Motor neuron (in vitro differentiated cells): ENCODE data around the gene GTF2F1. TPM values are rescaled to one million over a fixed set of nuclear protein-coding genes. Genes with fewer than 3 reads are reported as not detected.
"Not testable (repeated sequence)": the region's sequence is repeated elsewhere in the genome, so short reads cannot be mapped to it uniquely, and the experiment has no call there.

Experiments used
- ATAC-seq, 8 experiments: fragments of 200-7000 bp; cut with Tn5 transposase; replicated peaks in 6 of 8; 2 replicates each; pipeline ENCODE4 v1.8.0; 2021; ENCODE audit warnings: mild to moderate bottlenecking in 8 of 8, moderate library complexity in 8 of 8
- H3K27ac ChIP-seq, 2 donors: fragments of 250-450 bp; sonication (Bioruptor Pico); 2 replicates each; pipeline ENCODE4 v1.9.0; 2021; ENCODE audit warnings: antibody characterized with exemption in 2 of 2, mild to moderate bottlenecking in 2 of 2, moderate library complexity in 1 of 2
- H3K4me1 ChIP-seq, 2 donors: fragments of 250-450 bp; sonication (Bioruptor Pico); replicated peaks in 1 of 2; 2 replicates each; pipeline ENCODE4 v1.6.1; 2021; ENCODE audit warnings: antibody characterized with exemption in 2 of 2, mild to moderate bottlenecking in 2 of 2, moderate library complexity in 1 of 2
- H3K4me3 ChIP-seq, 5 donors: fragments of 250-450 bp; sonication (Bioruptor Pico); 2 replicates each; pipeline ENCODE4 v1.9.0; 2021; ENCODE audit warnings: antibody characterized with exemption in 5 of 5, mild to moderate bottlenecking in 5 of 5, moderate library complexity in 4 of 5
- WGBS, 10 experiments: fragments of 450-650 bp; shearing (Covaris generic); methylation state at CpG; one replicate each; pipeline ENCODE4 v1.0.0; 2022; 5-methylcytosine and 5-hydroxymethylcytosine counted together
- in situ Hi-C, 9 experiments: fragments of 400-800 bp; cut with MboI; loops; one replicate each; pipeline ENCODE4 v1.15.0; 2021; ENCODE audit warnings: low sequenced_read_pairs in 9 of 9, low pct_unique_long_range_greater_than_20kb in 2 of 9; ENCODE audit not compliant: unreplicated experiment in 9 of 9
- total RNA-seq, 8 experiments: library from RNA; unstranded; fragments of 300-600 nt; gene quantifications; 2 replicates each; pipeline versions ENCODE4 v1.2.3 to v1.2.4, GENCODE V29; 2022

The GTF2F1 gene
- total RNA-seq, 8 experiments from 2014 or later: 46.8 to 103 (median 67.3) TPM

GRCh38 chr19:6374161-6374709, 18.7 kb downstream of the GTF2F1 start:
- Histone ChIP-seq H3K4me3 (peak overlapping the region in 4 of 5 donors; percentile 65 to 93 (median 87)), H3K4me1 (peaks cover 9 to 14% of the 10 kb centered on the region in 2 donors), H3K27ac (peak overlapping the region; percentile 75 to 77)
- in situ Hi-C loops: no loop called here
- no peak for ATAC-seq
- 40 to 100% (median 78%) methylated on average over 1 to 5 of the region's 29 CpGs; no CpG with 5 or more reads in 6 of the 10 experiments for WGBS, 10 experiments

DNA sequence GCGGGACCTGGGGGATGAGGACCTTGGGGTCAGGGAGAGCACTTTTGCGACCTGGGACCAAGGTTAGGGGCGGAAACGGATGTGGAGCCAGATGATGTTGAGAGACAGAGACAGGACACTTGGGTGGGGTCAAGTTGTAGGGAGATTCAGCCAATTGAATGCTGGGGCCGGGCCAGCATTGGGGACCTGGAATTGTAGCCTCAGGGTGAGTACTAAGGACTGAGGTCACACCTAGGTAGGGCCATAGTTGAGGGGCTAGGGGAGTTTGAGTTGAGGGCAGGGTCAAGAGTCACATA, 19.2 kb downstream of the GTF2F1 start:
- peak overlapping the region; percentile 75 to 77 for H3K27ac ChIP-seq
- peaks cover 9 to 14% of the 10 kb centered on the region in 2 donors for H3K4me1 ChIP-seq
- WGBS, 10 experiments: no CpG with 5 or more reads among the region's 5 CpGs
- ATAC-seq: peak in 2 of 8 experiments; percentile 0 to 2
- H3K4me3 ChIP-seq: peak overlapping the region; percentile 65 to 95 (median 90)
- in situ Hi-C loops: no loop called here

- Histone ChIP-seq H3K27ac (peak overlapping the region; percentile 98 to 99), H3K4me3 (peak overlapping the region; percentile 65 to 95 (median 90)), H3K4me1 (peaks cover 9 to 14% of the 10 kb centered on the region in 2 donors)
- peak; percentile 59 to 80 (median 72) for ATAC-seq
- in situ Hi-C loops: no loop called here
- no CpG with 5 or more reads among the region's 53 CpGs for WGBS, 10 experiments
Measured at GRCh38 chr19:6373096-6373812, 19.7 kb downstream of the GTF2F1 start.

GRCh38 chr19:6372594-6373095, 20.3 kb downstream of the GTF2F1 start, which contains the start of gene ALKBH7:
ALKBH7 (plus strand) TSS chr19:6372794; CDS start chr19:6372821, 27 bp downstream.
- peak; percentile 78 to 87 (median 82) for ATAC-seq
- in situ Hi-C loops: no loop called here
- Histone ChIP-seq H3K4me1 (peaks cover 9 to 14% of the 10 kb centered on the region in 2 donors), H3K4me3 (peak within 1 kb of the TSS; percentile 65 to 95 (median 90)), H3K27ac (peak within 1 kb of the TSS; percentile 98 to 99)
- no CpG with 5 or more reads among the region's 47 CpGs for WGBS, 10 experiments

- ATAC-seq: no peak
Measured at GRCh38 chr19:6364353-6364752, 28.6 kb downstream of the GTF2F1 start.

DNA sequence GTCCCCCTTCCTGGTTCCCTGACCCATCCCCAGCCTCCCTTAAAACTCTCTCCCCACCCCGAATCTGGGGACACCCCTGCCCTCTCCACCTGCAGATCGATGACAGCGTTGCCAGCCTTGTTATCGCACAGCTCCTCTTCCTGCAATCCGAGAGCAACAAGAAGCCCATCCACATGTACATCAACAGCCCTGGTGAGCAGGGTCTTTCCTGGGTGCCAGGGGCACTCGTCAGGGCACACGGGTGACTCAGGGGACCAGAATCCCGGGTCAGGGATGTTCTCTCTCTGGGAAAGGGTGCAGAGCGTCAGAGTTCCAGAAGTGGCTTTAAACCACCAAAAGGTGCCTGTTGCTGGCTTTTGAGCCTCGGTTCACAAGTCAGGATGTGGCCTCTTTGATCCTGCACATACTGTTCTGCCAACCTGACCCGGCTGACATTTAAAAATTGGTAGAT, 30.6 kb downstream of the GTF2F1 start:
- in situ Hi-C loops: no loop called here
- peak overlapping the region in 1 of 2 donors; percentile 67 for H3K27ac ChIP-seq
- no peak for ATAC-seq
- peak overlapping the region; percentile 56 to 87 (median 80) for H3K4me3 ChIP-seq
- 8 to 80% (median 47%) methylated on average over 1 to 5 of the region's 11 CpGs; no CpG with 5 or more reads in 6 of the 10 experiments for WGBS, 10 experiments
- H3K4me1 ChIP-seq: peaks cover 4 to 5% of the 10 kb centered on the region in 2 donors

More at GRCh38 chr19:6364353-6364752, 28.6 kb downstream of the GTF2F1 start:
- 40 to 100% (median 95%) methylated on average over 1 to 15 of the region's 21 CpGs; no CpG with 5 or more reads in 5 of the 10 experiments for WGBS, 10 experiments
- in situ Hi-C loops: no loop called here
- Histone ChIP-seq H3K27ac (no peak overlapping the region), H3K4me1 (peaks cover 4 to 5% of the 10 kb centered on the region in 2 donors), H3K4me3 (no peak overlapping the region)

- H3K4me1 ChIP-seq: peaks cover 4 to 5% of the 10 kb centered on the region in 2 donors
- peak overlapping the region; percentile 14 to 67 for H3K27ac ChIP-seq
- H3K4me3 ChIP-seq: peak overlapping the region; percentile 56 to 87 (median 80)
- WGBS, 10 experiments: no CpG with 5 or more reads among the region's 7 CpGs
- in situ Hi-C loops: no loop called here
- no peak for ATAC-seq
Measured at GRCh38 chr19:6362027-6362350, 31.0 kb downstream of the GTF2F1 start.

DNA sequence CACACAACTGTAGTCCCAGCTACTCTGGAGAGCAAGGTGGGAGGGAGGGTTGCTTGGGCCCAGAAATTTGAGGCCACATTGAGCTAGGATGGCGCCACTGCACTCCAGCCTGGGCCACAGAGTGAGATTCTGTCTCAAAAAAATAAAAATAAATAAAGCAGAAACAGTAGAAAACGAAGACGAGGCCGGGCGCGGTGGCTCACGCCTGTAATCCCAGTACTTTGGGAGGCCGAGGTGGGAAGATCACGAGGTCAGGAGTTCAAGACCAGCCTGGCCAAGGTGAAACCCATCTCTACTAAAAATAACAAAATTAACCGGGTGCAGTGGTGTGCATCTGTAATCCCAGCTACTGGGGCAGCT, 32.1 kb downstream of the GTF2F1 start:
- H3K4me1 ChIP-seq: not testable (repeated sequence)
- WGBS, 10 experiments: 80 to 100% (median 94%) methylated on average over 2 to 10 of the region's 10 CpGs; no CpG with 5 or more reads in 4 of the 10 experiments

DNA sequence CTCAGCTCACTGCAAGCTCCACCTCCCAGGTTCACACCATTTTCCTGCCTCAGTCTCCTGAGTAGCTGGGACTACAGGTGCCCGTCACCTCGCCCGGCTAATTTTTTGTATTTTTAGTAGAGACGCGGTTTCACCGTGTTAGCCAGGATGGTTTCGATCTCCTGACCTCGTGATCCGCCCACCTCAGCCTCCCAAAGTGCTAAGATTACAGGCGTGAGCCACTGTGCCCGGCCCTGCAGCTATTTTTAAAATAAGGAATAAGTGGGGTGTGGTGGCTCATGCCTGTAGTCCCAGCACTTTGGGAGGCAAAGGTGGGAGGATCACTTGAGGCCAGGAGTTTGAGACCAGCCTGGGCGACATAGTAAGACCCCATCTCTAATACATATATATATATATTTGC, 32.5 kb downstream of the GTF2F1 start:
- 85 to 96% methylated on average over 4 of the region's 12 CpGs; no CpG with 5 or more reads in 8 of the 10 experiments for WGBS, 10 experiments
- ATAC-seq, in situ Hi-C loops: not testable (repeated sequence)

More for the DNA sequence above, 32.1 kb downstream of the GTF2F1 start:
- in situ Hi-C loops, ATAC-seq: not testable (repeated sequence)
- H3K27ac ChIP-seq: peak overlapping the region in 1 of 2 donors; percentile 14
- peak overlapping the region; percentile 56 to 87 (median 80) for H3K4me3 ChIP-seq

GRCh38 chr19:6359568-6360341, 33.2 kb downstream of the GTF2F1 start:
- in situ Hi-C loops: no loop called here
- no peak for ATAC-seq
- Histone ChIP-seq H3K4me3 (no peak overlapping the region), H3K27ac (no peak overlapping the region), H3K4me1 (peaks cover 4 to 5% of the 10 kb centered on the region in 2 donors)
- WGBS, 10 experiments: 53 to 100% (median 87%) methylated on average over 1 to 5 of the region's 5 CpGs

More for the DNA sequence above, 32.5 kb downstream of the GTF2F1 start:
- not testable (repeated sequence) for H3K27ac ChIP-seq, H3K4me1 ChIP-seq, H3K4me3 ChIP-seq

- Histone ChIP-seq H3K4me1 (peaks cover 4 to 5% of the 10 kb centered on the region in 2 donors), H3K27ac (no peak overlapping the region), H3K4me3 (no peak overlapping the region)
- peak in 1 of 8 experiments; percentile 35 for ATAC-seq
- in situ Hi-C loops: no loop called here
- WGBS, 10 experiments: 20 to 80% (median 66%) methylated on average over 1 to 6 of the region's 9 CpGs; no CpG with 5 or more reads in 6 of the 10 experiments
Measured at GRCh38 chr19:6358003-6358402, 35.0 kb downstream of the GTF2F1 start.

GRCh38 chr19:6357174-6357573, 35.8 kb downstream of the GTF2F1 start:
- H3K4me1 ChIP-seq: no peaks in the 10 kb centered on the region
- in situ Hi-C loops: no loop called here
- no peak for ATAC-seq
- H3K4me3 ChIP-seq: no peak overlapping the region
- no peak overlapping the region for H3K27ac ChIP-seq
- 78 to 100% (median 83%) methylated on average over 1 to 7 of the region's 14 CpGs; no CpG with 5 or more reads in 4 of the 10 experiments for WGBS, 10 experiments
